ENCODE data around the gene ENDOG.

The ENDOG gene

GRCh38 chr9:128788445-128788844 lies 29.9 kb upstream of the ENDOG start:
- TF ChIP-seq SIN3A (IDR thresholded peaks at IDR 0.05; ENCODE audit: borderline replicate concordance, insufficient read depth, low read length), result no peak
- TF ChIP-seq TAF1 (IDR thresholded peaks at IDR 0.05; ENCODE audit: borderline replicate concordance, insufficient read depth, low read length), result no peak

DNA sequence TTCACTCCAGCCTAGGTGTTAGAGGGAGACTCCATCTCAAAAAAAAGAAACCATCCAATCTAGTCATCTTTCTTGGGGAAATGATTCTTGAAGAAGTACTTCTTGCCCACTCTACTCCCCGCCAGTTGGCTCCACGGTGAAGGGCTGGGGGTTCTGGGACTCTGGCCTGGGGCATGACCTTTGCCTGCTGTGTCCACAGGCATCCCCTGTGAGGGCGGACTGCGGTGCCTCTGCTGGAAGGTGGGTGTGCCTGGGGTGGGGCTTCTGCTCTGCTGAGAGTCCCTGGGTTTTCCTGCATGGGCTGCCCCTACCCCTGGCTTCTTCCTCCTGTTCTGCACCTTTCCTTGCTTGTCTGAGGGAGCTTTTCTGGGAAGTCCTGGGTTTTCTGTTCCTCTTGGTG lies 27.8 kb upstream of the ENDOG start:
- TF ChIP-seq, protein P1, sequence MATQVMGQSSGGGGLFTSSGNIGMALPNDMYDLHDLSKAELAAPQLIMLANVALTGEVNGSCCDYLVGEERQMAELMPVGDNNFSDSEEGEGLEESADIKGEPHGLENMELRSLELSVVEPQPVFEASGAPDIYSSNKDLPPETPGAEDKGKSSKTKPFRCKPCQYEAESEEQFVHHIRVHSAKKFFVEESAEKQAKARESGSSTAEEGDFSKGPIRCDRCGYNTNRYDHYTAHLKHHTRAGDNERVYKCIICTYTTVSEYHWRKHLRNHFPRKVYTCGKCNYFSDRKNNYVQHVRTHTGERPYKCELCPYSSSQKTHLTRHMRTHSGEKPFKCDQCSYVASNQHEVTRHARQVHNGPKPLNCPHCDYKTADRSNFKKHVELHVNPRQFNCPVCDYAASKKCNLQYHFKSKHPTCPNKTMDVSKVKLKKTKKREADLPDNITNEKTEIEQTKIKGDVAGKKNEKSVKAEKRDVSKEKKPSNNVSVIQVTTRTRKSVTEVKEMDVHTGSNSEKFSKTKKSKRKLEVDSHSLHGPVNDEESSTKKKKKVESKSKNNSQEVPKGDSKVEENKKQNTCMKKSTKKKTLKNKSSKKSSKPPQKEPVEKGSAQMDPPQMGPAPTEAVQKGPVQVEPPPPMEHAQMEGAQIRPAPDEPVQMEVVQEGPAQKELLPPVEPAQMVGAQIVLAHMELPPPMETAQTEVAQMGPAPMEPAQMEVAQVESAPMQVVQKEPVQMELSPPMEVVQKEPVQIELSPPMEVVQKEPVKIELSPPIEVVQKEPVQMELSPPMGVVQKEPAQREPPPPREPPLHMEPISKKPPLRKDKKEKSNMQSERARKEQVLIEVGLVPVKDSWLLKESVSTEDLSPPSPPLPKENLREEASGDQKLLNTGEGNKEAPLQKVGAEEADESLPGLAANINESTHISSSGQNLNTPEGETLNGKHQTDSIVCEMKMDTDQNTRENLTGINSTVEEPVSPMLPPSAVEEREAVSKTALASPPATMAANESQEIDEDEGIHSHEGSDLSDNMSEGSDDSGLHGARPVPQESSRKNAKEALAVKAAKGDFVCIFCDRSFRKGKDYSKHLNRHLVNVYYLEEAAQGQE (IDR thresholded peaks at IDR 0.05; ENCODE audit: insufficient read depth in 1 of 2, low read depth in 2 of 2, low read length in 2 of 2), result no peak
- TF ChIP-seq TAF1 (IDR thresholded peaks at IDR 0.05; ENCODE audit: borderline replicate concordance, insufficient read depth, low read length) (no peak), POLR2AphosphoS5 (IDR thresholded peaks at IDR 0.05; ENCODE audit: low read depth, low read length) (no peak), SIN3A (IDR thresholded peaks at IDR 0.05; ENCODE audit: borderline replicate concordance, insufficient read depth, low read length) (no peak), FOXP2 (optimal IDR thresholded peaks at IDR 0.05; ENCODE audit: borderline replicate concordance, extremely low read depth, extremely low read length, insufficient read depth) (no peak)

DNA sequence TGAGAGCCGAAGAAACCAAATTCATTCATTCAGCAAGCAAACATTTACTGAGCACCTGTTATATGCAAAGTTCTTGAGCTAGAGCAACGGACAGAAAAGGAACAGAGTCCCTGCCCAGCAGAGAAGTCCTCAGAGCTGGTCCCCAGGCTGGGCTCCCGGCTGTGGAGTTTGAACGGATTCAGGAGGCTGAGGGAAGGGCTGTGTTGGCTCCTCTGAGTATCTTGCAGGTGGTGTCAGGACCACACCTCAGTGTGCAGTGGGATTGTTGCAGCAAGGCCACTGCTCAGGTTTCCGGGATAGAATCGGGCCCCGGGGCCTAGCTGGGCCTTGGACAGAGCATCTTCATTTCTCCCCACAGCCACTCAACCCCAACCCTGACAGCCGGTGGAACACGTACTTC lies 26.2 kb upstream of the ENDOG start:
- TF ChIP-seq POLR2AphosphoS5 (IDR thresholded peaks at IDR 0.05; ENCODE audit: low read depth, low read length) (no peak), SIN3A (IDR thresholded peaks at IDR 0.05; ENCODE audit: borderline replicate concordance, insufficient read depth, low read length) (no peak)

- TF ChIP-seq SIN3A (IDR thresholded peaks at IDR 0.05; ENCODE audit: borderline replicate concordance, insufficient read depth, low read length) (no peak), FOXP2 (optimal IDR thresholded peaks at IDR 0.05; ENCODE audit: borderline replicate concordance, extremely low read depth, extremely low read length, insufficient read depth) (no peak), POLR2AphosphoS5 (IDR thresholded peaks at IDR 0.05; ENCODE audit: low read depth, low read length) (no peak), TAF1 (IDR thresholded peaks at IDR 0.05; ENCODE audit: borderline replicate concordance, insufficient read depth, low read length) (no peak)
- TF ChIP-seq, protein P1 (IDR thresholded peaks at IDR 0.05; ENCODE audit: insufficient read depth in 1 of 2, low read depth in 2 of 2, low read length in 2 of 2), result no peak
These were observed 25.2 kb upstream of the ENDOG start for GRCh38 chr9:128792978-128793686.

DNA sequence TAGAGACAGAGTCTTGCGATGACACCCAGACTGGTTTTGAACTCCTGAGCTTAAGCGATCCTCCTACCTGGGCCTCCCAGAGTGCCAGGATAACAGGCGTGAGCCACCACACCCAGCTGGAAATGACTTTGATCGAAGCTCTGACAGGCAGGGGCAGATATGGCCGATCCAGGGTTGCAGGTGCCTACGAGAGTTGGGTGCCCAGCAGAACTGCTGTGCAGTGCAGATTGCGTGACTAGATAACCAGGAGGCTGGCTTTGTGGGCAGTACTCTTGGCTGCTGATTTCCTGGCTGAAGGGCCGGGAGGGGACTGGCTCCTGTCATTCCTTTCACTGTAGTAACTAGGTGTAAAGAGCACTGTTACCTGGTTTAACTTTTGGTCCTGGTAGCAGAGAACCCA lies 19.4 kb upstream of the ENDOG start:
- TF ChIP-seq SIN3A (IDR thresholded peaks at IDR 0.05; ENCODE audit: borderline replicate concordance, insufficient read depth, low read length), result no peak
- TF ChIP-seq, protein P1 (IDR thresholded peaks at IDR 0.05; ENCODE audit: insufficient read depth in 1 of 2, low read depth in 2 of 2, low read length in 2 of 2), result no peak
- TF ChIP-seq FOXP2 (optimal IDR thresholded peaks at IDR 0.05; ENCODE audit: borderline replicate concordance, extremely low read depth, extremely low read length, insufficient read depth), result no peak
- TF ChIP-seq TAF1 (IDR thresholded peaks at IDR 0.05; ENCODE audit: borderline replicate concordance, insufficient read depth, low read length), result no peak
- TF ChIP-seq POLR2AphosphoS5 (IDR thresholded peaks at IDR 0.05; ENCODE audit: low read depth, low read length), result no peak

DNA sequence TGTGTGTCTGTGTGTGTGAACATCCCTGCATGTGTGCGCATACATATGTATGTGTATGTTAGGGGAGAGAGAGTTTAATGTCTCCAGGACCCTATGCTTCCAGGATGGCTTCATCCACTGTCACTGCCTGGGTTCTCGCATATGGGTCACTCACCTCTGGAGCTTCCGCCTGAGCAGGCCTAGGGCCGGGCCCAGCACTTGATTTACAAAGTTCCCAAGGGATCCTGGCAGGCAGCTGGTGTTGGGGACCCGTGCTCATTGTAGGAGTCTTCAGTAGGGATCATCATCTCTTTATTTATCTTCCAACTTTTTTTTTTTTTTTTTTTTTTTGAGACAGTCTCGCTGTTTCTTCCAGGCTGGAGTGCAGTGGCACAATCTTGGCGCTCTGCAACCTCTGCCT lies 18.2 kb upstream of the ENDOG start:
- TF ChIP-seq, protein P1 (IDR thresholded peaks at IDR 0.05; ENCODE audit: insufficient read depth in 1 of 2, low read depth in 2 of 2, low read length in 2 of 2), result no peak
- no peak for TF ChIP-seq FOXP2 (optimal IDR thresholded peaks at IDR 0.05; ENCODE audit: borderline replicate concordance, extremely low read depth, extremely low read length, insufficient read depth)
- no peak for TF ChIP-seq POLR2AphosphoS5 (IDR thresholded peaks at IDR 0.05; ENCODE audit: low read depth, low read length)
- no peak for TF ChIP-seq SIN3A (IDR thresholded peaks at IDR 0.05; ENCODE audit: borderline replicate concordance, insufficient read depth, low read length)
- no peak for TF ChIP-seq TAF1 (IDR thresholded peaks at IDR 0.05; ENCODE audit: borderline replicate concordance, insufficient read depth, low read length)
